Glutamatergic neuron (in vitro differentiated cells): Measurements from ENCODE around the gene CASD1. TPM values are rescaled to one million over a fixed set of nuclear protein-coding genes. Genes with fewer than 3 reads are reported as not detected.

Experiments used
- DNase-seq: peaks from one replicate; pipeline ENCODE4 v3.0.0; 2022
- H3K27ac Mint-ChIP-seq: one replicate; pipeline ENCODE4 v1.8.0; 2020; ENCODE audit warnings: mild to moderate bottlenecking, mixed read lengths, inconsistent platforms; ENCODE audit not compliant: unreplicated experiment
- H3K27me3 Mint-ChIP-seq: one replicate; pipeline ENCODE4 v1.8.0; 2020; ENCODE audit warnings: mild to moderate bottlenecking, moderate library complexity, mixed read lengths, inconsistent platforms; ENCODE audit not compliant: unreplicated experiment
- H3K36me3 Mint-ChIP-seq: one replicate; pipeline ENCODE4 v1.8.0; 2020; ENCODE audit warnings: mild to moderate bottlenecking, mixed read lengths, inconsistent platforms; ENCODE audit not compliant: unreplicated experiment
- H3K4me1 Mint-ChIP-seq: one replicate; pipeline ENCODE4 v1.8.0; 2020; ENCODE audit warnings: mild to moderate bottlenecking, low read depth, mixed read lengths, inconsistent platforms; ENCODE audit not compliant: unreplicated experiment
- H3K4me3 Mint-ChIP-seq: one replicate; pipeline ENCODE4 v1.8.0; 2020; ENCODE audit warnings: mild to moderate bottlenecking, mixed read lengths, inconsistent platforms; ENCODE audit not compliant: unreplicated experiment
- H3K9me3 Mint-ChIP-seq: one replicate; pipeline ENCODE4 v1.8.0; 2020; ENCODE audit warnings: mild to moderate bottlenecking, moderate library complexity, mixed read lengths, inconsistent platforms; ENCODE audit not compliant: unreplicated experiment
- total RNA-seq: library from RNA; stranded (reverse); fragmentation: NEBNext Ultra II Directional; extraction: Animal tissue kit (Norgen Biotek cat#: 25700); gene quantifications from one replicate; pipeline ENCODE4 v1.2.1, GENCODE V29; 2021; ENCODE audit not compliant: unreplicated experiment
- TF ChIP-seq, protein P1 (sequence below): fragments of 200-600 bp; sonication (generic); IDR thresholded peaks from one replicate; pipeline ENCODE4 v1.5.0; 2021; ENCODE audit not compliant: partially characterized antibody, unreplicated experiment

CASD1 gene
- total RNA-seq, 1 donor from 2014 or later: 117 TPM

DNA sequence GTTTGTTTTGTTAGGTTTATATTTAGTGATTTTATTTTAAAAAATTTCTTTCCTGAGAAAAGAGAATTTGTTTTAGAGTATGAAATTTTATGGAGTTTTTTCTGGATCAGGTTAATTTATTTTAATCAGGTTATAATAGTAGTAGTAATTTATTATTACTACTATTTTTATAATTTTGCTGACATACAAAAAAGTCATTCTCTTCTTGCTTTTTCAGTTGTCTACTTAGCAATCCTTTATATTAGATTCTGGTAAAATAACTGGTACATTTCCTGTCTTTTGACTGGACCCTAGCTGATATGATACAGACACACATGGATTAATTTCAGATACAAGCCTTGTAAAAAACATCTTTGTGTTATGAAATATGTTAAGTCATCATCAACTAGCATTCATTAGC is 5.3 kb downstream of the CASD1 start:
- peaks cover 7% of the 10 kb centered on the region for H3K9me3 Mint-ChIP-seq
- no peak for DNase-seq
- peak overlapping the region; percentile 78 for H3K27ac Mint-ChIP-seq
- H3K4me3 Mint-ChIP-seq: peak overlapping the region; percentile 79
- peaks cover 33% of the 10 kb centered on the region for H3K4me1 Mint-ChIP-seq
- TF ChIP-seq, protein P1, sequence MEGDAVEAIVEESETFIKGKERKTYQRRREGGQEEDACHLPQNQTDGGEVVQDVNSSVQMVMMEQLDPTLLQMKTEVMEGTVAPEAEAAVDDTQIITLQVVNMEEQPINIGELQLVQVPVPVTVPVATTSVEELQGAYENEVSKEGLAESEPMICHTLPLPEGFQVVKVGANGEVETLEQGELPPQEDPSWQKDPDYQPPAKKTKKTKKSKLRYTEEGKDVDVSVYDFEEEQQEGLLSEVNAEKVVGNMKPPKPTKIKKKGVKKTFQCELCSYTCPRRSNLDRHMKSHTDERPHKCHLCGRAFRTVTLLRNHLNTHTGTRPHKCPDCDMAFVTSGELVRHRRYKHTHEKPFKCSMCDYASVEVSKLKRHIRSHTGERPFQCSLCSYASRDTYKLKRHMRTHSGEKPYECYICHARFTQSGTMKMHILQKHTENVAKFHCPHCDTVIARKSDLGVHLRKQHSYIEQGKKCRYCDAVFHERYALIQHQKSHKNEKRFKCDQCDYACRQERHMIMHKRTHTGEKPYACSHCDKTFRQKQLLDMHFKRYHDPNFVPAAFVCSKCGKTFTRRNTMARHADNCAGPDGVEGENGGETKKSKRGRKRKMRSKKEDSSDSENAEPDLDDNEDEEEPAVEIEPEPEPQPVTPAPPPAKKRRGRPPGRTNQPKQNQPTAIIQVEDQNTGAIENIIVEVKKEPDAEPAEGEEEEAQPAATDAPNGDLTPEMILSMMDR: no peak
- peaks cover 8% of the 10 kb centered on the region for H3K27me3 Mint-ChIP-seq
- no peaks in the 10 kb centered on the region for H3K36me3 Mint-ChIP-seq

DNA sequence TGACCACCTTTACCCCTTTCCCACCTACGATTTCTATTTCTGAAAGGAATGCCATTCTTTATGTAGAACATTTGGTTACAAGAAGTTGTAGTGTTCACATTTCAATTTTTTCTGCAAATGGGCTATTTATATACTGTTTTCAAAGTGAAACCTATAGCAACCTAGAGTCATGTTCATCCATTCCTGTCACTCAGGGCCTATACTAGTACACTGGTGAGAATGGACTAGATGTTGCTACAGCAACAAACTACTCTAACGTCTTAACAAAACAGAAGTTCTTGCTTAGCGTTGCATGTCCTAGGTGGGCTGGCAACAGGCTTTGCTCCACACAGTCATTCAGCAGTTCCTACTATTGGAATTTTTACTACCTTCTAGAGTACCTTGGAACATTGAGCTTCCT is 16.3 kb downstream of the CASD1 start:
- Mint-ChIP-seq H3K36me3 (no peaks in the 10 kb centered on the region), H3K9me3 (peaks cover 6% of the 10 kb centered on the region), H3K27ac (no peak overlapping the region), H3K27me3 (no peaks in the 10 kb centered on the region), H3K4me3 (no peak overlapping the region), H3K4me1 (peaks cover 12% of the 10 kb centered on the region)
- TF ChIP-seq, protein P1: no peak
- no peak for DNase-seq

DNA sequence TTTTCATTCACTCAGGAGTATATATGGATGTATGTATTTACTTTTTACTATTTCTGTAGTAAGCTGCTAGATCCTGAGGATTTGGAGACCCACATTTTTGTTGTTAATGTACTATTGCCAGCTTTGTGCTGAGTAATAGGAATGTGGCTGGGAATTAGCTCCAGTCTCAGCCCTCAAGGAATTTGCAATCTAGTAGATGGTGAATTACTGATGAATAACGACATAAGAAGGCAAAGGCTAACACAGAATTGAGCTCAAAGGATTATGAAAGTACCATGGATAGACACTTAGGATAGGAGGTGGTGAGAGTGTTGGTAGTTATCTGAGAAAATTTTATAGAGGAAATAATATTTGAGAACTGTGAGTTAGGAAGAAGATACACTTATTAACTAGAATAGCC is 19.9 kb downstream of the CASD1 start:
- Mint-ChIP-seq H3K36me3 (no peaks in the 10 kb centered on the region), H3K27me3 (no peaks in the 10 kb centered on the region), H3K4me3 (no peak overlapping the region), H3K9me3 (no peaks in the 10 kb centered on the region), H3K4me1 (peaks cover 3% of the 10 kb centered on the region), H3K27ac (no peak overlapping the region)
- no peak for DNase-seq
- TF ChIP-seq, protein P1: no peak

DNA sequence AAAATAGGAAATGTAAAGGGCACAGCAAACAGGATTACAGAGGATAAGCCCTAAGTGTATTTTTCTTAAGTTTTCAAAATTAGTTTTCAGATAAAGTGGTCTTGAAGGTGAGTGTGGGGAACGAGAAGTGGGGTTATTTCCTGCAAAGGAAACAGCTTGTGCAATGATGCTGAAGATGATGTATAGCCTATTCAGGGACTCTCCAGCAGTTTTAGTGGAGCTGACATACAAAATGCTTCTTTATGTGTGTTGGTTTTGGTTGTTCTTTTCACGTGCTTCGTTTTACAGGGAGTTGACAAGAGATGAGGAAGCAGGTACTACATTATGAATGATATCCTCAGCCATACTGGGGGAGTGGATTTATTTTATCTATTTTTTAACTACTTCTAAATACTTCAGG is 20.5 kb downstream of the CASD1 start:
- H3K27ac Mint-ChIP-seq: no peak overlapping the region
- H3K36me3 Mint-ChIP-seq: no peaks in the 10 kb centered on the region
- DNase-seq: no peak
- no peaks in the 10 kb centered on the region for H3K4me1 Mint-ChIP-seq
- TF ChIP-seq, protein P1: no peak
- no peaks in the 10 kb centered on the region for H3K9me3 Mint-ChIP-seq
- no peak overlapping the region for H3K4me3 Mint-ChIP-seq
- no peaks in the 10 kb centered on the region for H3K27me3 Mint-ChIP-seq

DNA sequence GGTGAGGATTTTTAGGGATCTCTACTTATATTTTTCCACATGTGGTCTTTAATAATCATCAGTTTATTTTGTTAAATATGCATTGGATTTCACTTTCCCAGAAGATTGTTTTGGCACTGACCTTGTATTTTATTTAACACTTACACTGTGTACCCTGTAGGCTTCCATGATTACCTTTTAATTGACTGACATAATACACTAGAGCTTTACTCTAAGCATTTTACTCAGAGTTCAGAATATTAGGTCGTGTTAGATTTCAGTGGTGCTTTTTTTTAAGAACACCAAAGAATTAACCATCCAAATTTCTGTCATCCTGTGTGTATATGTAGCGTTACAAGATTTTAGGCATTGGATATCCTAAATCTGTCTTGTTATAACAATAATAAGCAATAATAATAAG is 23.1 kb downstream of the CASD1 start:
- no peak for DNase-seq
- H3K36me3 Mint-ChIP-seq: no peaks in the 10 kb centered on the region
- H3K27ac Mint-ChIP-seq: peak overlapping the region; percentile 40
- TF ChIP-seq, protein P1: no peak
- H3K9me3 Mint-ChIP-seq: no peaks in the 10 kb centered on the region
- H3K4me3 Mint-ChIP-seq: no peak overlapping the region
- no peaks in the 10 kb centered on the region for H3K27me3 Mint-ChIP-seq
- no peaks in the 10 kb centered on the region for H3K4me1 Mint-ChIP-seq
